GM12891 (cell line): ENCODE data around the gene PDXDC1.
"Not testable (repeated sequence)": the region's sequence is repeated elsewhere in the genome, so short reads cannot be mapped to it uniquely, and the experiment has no call there.

Experiments used
- DNase-seq: peaks from one replicate; pipeline ENCODE4 v3.0.0; 2011; ENCODE audit warnings: low spot score; ENCODE audit not compliant: insufficient read length
- FAIRE-seq: peaks from 2 replicates; lab custom pipeline; 2011; peaks lifted over from hg19 to GRCh38; lab: Jason Lieb, UNC
- PAX5 ChIP-seq: IDR thresholded peaks from 2 replicates; pipeline ENCODE4 v1.6.1; 2011; ENCODE audit warnings: low read length, moderate library complexity, mild to moderate bottlenecking; ENCODE audit not compliant: insufficient read depth, severe bottlenecking
- POLR2A ChIP-seq: IDR thresholded peaks from 2 replicates; pipeline ENCODE4 v1.6.1; 2011; ENCODE audit warnings: low read depth, low read length, control low read depth
- POLR2AphosphoS5 ChIP-seq: IDR thresholded peaks from 2 replicates; pipeline ENCODE4 v1.6.1; 2011; ENCODE audit warnings: low read depth, low read length, control low read depth
- POU2F2 ChIP-seq: IDR thresholded peaks from 2 replicates; pipeline ENCODE4 v1.6.1; 2011; ENCODE audit warnings: low read depth, mild to moderate bottlenecking, control low read depth, low read length, moderate library complexity
- SPI1 ChIP-seq: IDR thresholded peaks from 2 replicates; pipeline ENCODE4 v1.6.1; 2011; ENCODE audit warnings: low read depth, low read length, control low read depth
- TAF1 ChIP-seq: IDR thresholded peaks from 2 replicates; pipeline ENCODE4 v1.6.1; 2011; ENCODE audit warnings: low read depth, low read length, control low read depth

PDXDC1 gene

GRCh38 chr16:15057681-15058417, 83.0 kb downstream of the PDXDC1 start:
- FAIRE-seq = no peak
- TF ChIP-seq PAX5 = no peak
- TF ChIP-seq TAF1 = no peak
- no peak for TF ChIP-seq POLR2AphosphoS5
- TF ChIP-seq POU2F2 = no peak
- TF ChIP-seq SPI1 = no peak
- TF ChIP-seq POLR2A = no peak
- no peak for DNase-seq

- no peak for DNase-seq
Observed at GRCh38 chr16:15059324-15059723, 84.5 kb downstream of the PDXDC1 start.

GRCh38 chr16:15062085-15062810, 87.4 kb downstream of the PDXDC1 start:
- DNase-seq, FAIRE-seq: not testable (repeated sequence)

More at GRCh38 chr16:15059324-15059723, 84.5 kb downstream of the PDXDC1 start:
- FAIRE-seq = no peak
- TF ChIP-seq POLR2AphosphoS5 = no peak
- TF ChIP-seq POLR2A = no peak
- TF ChIP-seq TAF1 = no peak
- TF ChIP-seq POU2F2 = no peak
- no peak for TF ChIP-seq SPI1
- TF ChIP-seq PAX5 = no peak

GRCh38 chr16:15065961-15066360, 91.1 kb downstream of the PDXDC1 start:
- FAIRE-seq = not testable (repeated sequence)

GRCh38 chr16:15066690-15067089, 91.9 kb downstream of the PDXDC1 start:
- not testable (repeated sequence) for FAIRE-seq, DNase-seq

More at GRCh38 chr16:15065961-15066360, 91.1 kb downstream of the PDXDC1 start:
- not testable (repeated sequence) for DNase-seq

GRCh38 chr16:15071013-15071412, 96.2 kb downstream of the PDXDC1 start:
- FAIRE-seq, DNase-seq: not testable (repeated sequence)

- DNase-seq, FAIRE-seq: not testable (repeated sequence)
Observed at GRCh38 chr16:15071916-15072769, 97.3 kb downstream of the PDXDC1 start.

- TF ChIP-seq TAF1 (no peak), POLR2AphosphoS5 (no peak), PAX5 (no peak), SPI1 (no peak), POLR2A (no peak), POU2F2 (no peak)
- DNase-seq (no peak), FAIRE-seq (no peak)
Observed at GRCh38 chr16:15073101-15073500, 98.3 kb downstream of the PDXDC1 start.

- DNase-seq, FAIRE-seq: not testable (repeated sequence)
Observed at GRCh38 chr16:15076161-15076560, 101.3 kb downstream of the PDXDC1 start.

- DNase-seq, FAIRE-seq: not testable (repeated sequence)
Observed at GRCh38 chr16:15080883-15081282, 106.1 kb downstream of the PDXDC1 start.

GRCh38 chr16:15082788-15083187, 108.0 kb downstream of the PDXDC1 start:
- DNase-seq, FAIRE-seq: not testable (repeated sequence)

GRCh38 chr16:15090663-15091269, 115.9 kb downstream of the PDXDC1 start:
- FAIRE-seq, DNase-seq: not testable (repeated sequence)

GRCh38 chr16:15093571-15093954, 118.7 kb downstream of the PDXDC1 start:
- not testable (repeated sequence) for FAIRE-seq, DNase-seq
